Motor neuron (in vitro differentiated cells): ENCODE data around the gene NKIRAS1. TPM values are rescaled to one million over a fixed set of nuclear protein-coding genes. Genes with fewer than 3 reads are reported as not detected.
A peak's percentile ranks its signal among the peaks of the same experiment; 100 is the strongest.
"Not testable (repeated sequence)": the region's sequence is repeated elsewhere in the genome, so short reads cannot be mapped to it uniquely, and the experiment has no call there.

ENCODE experiments used
- ATAC-seq, 8 experiments: fragments of 200-7000 bp; cut with Tn5 transposase; replicated peaks in 6 of 8; 2 replicates each; pipeline ENCODE4 v1.8.0; 2021; ENCODE audit warnings: mild to moderate bottlenecking in 8 of 8, moderate library complexity in 8 of 8
- H3K27ac ChIP-seq, 2 donors: fragments of 250-450 bp; sonication (Bioruptor Pico); 2 replicates each; pipeline ENCODE4 v1.9.0; 2021; ENCODE audit warnings: antibody characterized with exemption in 2 of 2, mild to moderate bottlenecking in 2 of 2, moderate library complexity in 1 of 2
- H3K4me1 ChIP-seq, 2 donors: fragments of 250-450 bp; sonication (Bioruptor Pico); replicated peaks in 1 of 2; 2 replicates each; pipeline ENCODE4 v1.6.1; 2021; ENCODE audit warnings: antibody characterized with exemption in 2 of 2, mild to moderate bottlenecking in 2 of 2, moderate library complexity in 1 of 2
- H3K4me3 ChIP-seq, 5 donors: fragments of 250-450 bp; sonication (Bioruptor Pico); 2 replicates each; pipeline ENCODE4 v1.9.0; 2021; ENCODE audit warnings: antibody characterized with exemption in 5 of 5, mild to moderate bottlenecking in 5 of 5, moderate library complexity in 4 of 5
- WGBS, 10 experiments: fragments of 450-650 bp; shearing (Covaris generic); methylation state at CpG; one replicate each; pipeline ENCODE4 v1.0.0; 2022; 5-methylcytosine and 5-hydroxymethylcytosine counted together
- in situ Hi-C, 9 experiments: fragments of 400-800 bp; cut with MboI; loops; one replicate each; pipeline ENCODE4 v1.15.0; 2021; ENCODE audit warnings: low sequenced_read_pairs in 9 of 9, low pct_unique_long_range_greater_than_20kb in 2 of 9; ENCODE audit not compliant: unreplicated experiment in 9 of 9
- total RNA-seq, 8 experiments: library from RNA; unstranded; fragments of 300-600 nt; gene quantifications; 2 replicates each; pipeline versions ENCODE4 v1.2.3 to v1.2.4, GENCODE V29; 2022

The NKIRAS1 gene
- total RNA-seq, 8 experiments from 2014 or later = 17.5 to 44.1 (median 24.4) TPM

GRCh38 chr3:23884481-23884880 is 32.3 kb downstream of the NKIRAS1 start:
- Histone ChIP-seq H3K4me3 (no peak overlapping the region), H3K27ac (no peak overlapping the region), H3K4me1 (peaks cover 0 to 3% of the 10 kb centered on the region in 2 donors)
- 85 to 100% (median 97%) methylated on average over 1 to 2 of the region's 2 CpGs; no CpG with 5 or more reads in 2 of the 10 experiments for WGBS, 10 experiments
- in situ Hi-C loops = no loop called here
- peak in 1 of 8 experiments; percentile 46 for ATAC-seq

- in situ Hi-C loops = no loop called here
- no peak overlapping the region for H3K27ac ChIP-seq
- H3K4me3 ChIP-seq = no peak overlapping the region
- ATAC-seq = peak in 4 of 8 experiments; percentile 12 to 33 (median 22)
- WGBS, 10 experiments = 73 to 97% methylated on average over 3 to 11 of the region's 28 CpGs; no CpG with 5 or more reads in 8 of the 10 experiments
- H3K4me1 ChIP-seq = peaks cover 0 to 4% of the 10 kb centered on the region in 2 donors
These were observed 34.3 kb downstream of the NKIRAS1 start for GRCh38 chr3:23882487-23882918.

DNA sequence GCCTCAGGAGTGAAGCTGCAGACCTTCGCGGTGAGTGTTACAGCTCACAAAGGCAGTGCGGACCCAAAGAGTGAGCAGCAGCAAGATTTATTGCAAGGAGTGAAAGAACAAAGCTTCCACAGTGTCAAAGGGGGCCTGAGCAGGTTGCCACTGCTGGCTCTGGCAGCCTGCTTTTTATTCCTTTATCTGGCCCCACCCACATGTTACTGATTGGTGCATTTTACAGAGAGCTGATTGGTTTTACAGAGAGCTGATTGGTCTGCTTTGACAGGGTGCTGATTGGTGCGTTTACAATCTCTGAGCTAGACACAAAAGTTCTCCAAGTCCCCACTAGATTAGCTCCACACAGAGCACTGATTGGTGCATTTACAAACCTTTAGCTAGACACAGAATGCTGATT is 34.8 kb downstream of the NKIRAS1 start:
- in situ Hi-C loops, H3K4me1 ChIP-seq, H3K27ac ChIP-seq, H3K4me3 ChIP-seq: not testable (repeated sequence)
- ATAC-seq = peak in 3 of 8 experiments; percentile 24 to 65 (median 37)
- WGBS, 10 experiments = 80 to 100% methylated on average over 1 of the region's 4 CpGs; no CpG with 5 or more reads in 8 of the 10 experiments

DNA sequence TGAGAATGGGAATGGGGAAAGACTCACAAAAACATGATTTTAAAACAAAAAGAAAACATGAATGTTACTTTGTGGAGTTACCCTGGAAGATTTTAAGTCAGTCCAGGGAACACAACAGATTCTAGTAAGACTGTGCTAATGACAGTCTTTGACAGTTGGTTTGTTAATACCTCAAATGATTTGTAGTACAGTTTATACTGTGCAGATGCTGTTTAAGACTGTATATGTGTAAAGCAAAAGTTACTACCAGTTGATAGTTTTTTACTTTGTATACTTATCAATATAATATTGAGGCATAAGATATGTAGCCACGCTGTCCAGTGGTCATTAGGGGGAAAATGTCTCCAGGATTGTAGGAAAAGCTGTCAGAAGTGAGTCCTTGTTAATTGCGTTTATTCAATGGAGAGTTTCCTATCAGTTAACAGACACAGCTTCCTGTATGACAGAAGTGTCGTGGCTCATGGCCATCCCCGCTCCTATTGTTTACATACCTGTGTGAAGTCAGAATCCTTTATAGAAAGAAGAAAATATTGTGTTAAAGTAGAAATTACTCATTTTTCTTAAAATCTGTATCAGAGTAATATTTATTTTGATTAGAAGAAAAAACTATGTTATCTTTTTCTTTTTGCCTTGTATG is 36.0 kb downstream of the NKIRAS1 start:
- 80 to 100% (median 100%) methylated on average over 1 to 4 of the region's 4 CpGs; no CpG with 5 or more reads in 1 of the 10 experiments for WGBS, 10 experiments
- Histone ChIP-seq H3K4me1 (peaks cover 0 to 13% of the 10 kb centered on the region in 2 donors), H3K27ac (no peak overlapping the region), H3K4me3 (no peak overlapping the region)
- in situ Hi-C loops = no loop called here
- no peak for ATAC-seq

GRCh38 chr3:23879485-23879884 is 37.3 kb downstream of the NKIRAS1 start:
- Histone ChIP-seq H3K4me3 (no peak overlapping the region), H3K27ac (no peak overlapping the region), H3K4me1 (peaks cover 0 to 13% of the 10 kb centered on the region in 2 donors)
- in situ Hi-C loops = no loop called here
- WGBS, 10 experiments = 86 to 100% (median 100%) methylated on average over 1 to 6 of the region's 8 CpGs; no CpG with 5 or more reads in 2 of the 10 experiments
- no peak for ATAC-seq

GRCh38 chr3:23877329-23877980 is 39.3 kb downstream of the NKIRAS1 start:
- no peak overlapping the region for H3K27ac ChIP-seq
- in situ Hi-C loops = no loop called here
- peak; percentile 66 to 92 (median 74) for ATAC-seq
- no peak overlapping the region for H3K4me3 ChIP-seq
- 13 to 100% (median 68%) methylated on average over 1 to 5 of the region's 5 CpGs for WGBS, 10 experiments
- H3K4me1 ChIP-seq = peaks cover 0 to 13% of the 10 kb centered on the region in 2 donors

DNA sequence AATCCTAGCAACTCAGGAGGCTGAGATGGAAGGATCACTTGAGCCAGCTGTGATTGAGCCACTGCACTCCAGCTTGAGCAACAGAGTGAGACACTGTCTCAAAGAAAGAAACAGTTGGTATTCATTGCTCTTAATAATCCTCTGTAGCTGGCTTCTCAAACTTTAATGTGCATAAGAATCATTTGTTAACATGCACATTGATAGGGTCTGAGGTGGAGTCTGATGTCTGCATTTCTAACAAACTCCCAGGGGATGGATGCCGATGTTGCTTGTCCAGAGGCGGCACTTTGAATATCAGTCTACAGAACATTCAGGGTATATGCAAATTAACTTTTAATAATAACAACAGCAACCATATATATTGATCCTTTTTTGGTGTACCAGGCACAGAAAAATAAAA is 39.9 kb downstream of the NKIRAS1 start:
- WGBS, 10 experiments = 11 to 90% (median 83%) methylated on average over 1 to 2 of the region's 2 CpGs; no CpG with 5 or more reads in 5 of the 10 experiments
- Histone ChIP-seq H3K4me3 (no peak overlapping the region), H3K4me1 (peaks cover 0 to 13% of the 10 kb centered on the region in 2 donors), H3K27ac (no peak overlapping the region)
- peak in 6 of 8 experiments; percentile 20 to 77 (median 65) for ATAC-seq
- in situ Hi-C loops = no loop called here

- 43 to 100% (median 95%) methylated on average over 1 to 4 of the region's 4 CpGs for WGBS, 10 experiments
- H3K27ac ChIP-seq = no peak overlapping the region
- H3K4me1 ChIP-seq = peaks cover 0 to 10% of the 10 kb centered on the region in 2 donors
- no peak for ATAC-seq
- H3K4me3 ChIP-seq = no peak overlapping the region
- in situ Hi-C loops = no loop called here
These were observed 41.6 kb downstream of the NKIRAS1 start for GRCh38 chr3:23875113-23875725.

DNA sequence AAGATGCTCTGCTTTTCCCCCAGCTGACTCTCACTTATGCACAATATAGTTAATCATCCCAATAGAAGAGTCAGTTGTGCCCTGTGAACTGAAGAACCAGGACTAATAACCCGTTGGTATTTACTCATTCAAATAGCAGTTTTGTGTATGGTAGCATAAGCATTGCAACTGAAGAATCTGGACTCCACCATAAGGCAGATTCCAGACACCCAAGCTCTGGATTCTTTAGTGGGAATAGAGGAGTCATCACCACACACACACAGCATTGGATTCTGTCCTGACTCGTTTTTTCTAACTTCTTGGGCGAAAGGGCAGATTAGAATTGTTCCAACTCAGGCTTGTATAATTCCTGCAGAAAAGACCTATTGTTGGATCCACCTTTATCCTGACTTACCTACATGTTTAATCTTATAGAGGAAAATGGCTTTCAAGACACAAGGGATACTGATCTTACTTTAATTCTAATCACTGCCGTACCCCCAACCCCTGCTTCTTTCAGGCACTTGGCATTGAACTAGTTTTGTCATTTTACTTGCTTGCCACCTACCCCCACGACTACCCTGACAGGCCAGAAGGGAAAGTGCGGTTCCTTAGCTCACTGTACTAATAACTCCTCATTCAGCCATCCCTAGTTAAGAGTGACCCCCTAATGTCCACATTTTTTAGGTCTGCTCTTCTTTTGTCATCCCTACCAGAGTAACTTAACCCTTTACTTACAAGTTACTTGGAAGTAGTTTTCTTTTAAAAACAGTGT is 42.3 kb downstream of the NKIRAS1 start:
- no peak overlapping the region for H3K27ac ChIP-seq
- in situ Hi-C loops = no loop called here
- 49 to 100% (median 76%) methylated on average over 1 to 6 of the region's 6 CpGs for WGBS, 10 experiments
- ATAC-seq = no peak
- H3K4me1 ChIP-seq = peaks cover 0 to 10% of the 10 kb centered on the region in 2 donors
- no peak overlapping the region for H3K4me3 ChIP-seq

DNA sequence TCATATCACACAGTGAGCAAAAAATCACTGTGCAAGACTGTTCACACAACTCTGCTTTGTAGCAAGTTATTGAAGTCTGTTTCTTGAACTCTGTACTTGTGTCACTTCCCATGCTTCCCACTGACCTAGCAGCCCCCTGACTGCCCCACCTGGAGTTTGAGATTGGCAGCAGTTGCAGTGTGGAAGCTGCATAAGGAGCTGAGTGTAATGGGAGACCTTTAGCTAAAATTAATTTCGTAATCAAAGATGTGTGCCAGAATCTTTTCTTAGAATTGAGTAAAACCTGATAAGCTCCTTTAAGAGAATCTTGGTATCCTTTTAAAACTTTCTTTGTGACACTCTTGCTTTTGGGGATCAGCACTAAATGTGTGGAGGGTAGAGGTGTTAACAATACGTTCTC is 42.8 kb downstream of the NKIRAS1 start:
- ATAC-seq = no peak

GRCh38 chr3:23872330-23872729 is 44.5 kb downstream of the NKIRAS1 start:
- H3K4me3 ChIP-seq = no peak overlapping the region
- H3K4me1 ChIP-seq = peaks cover 0 to 7% of the 10 kb centered on the region in 2 donors
- ATAC-seq = no peak
- no CpG with 5 or more reads among the region's 3 CpGs for WGBS, 10 experiments
- H3K27ac ChIP-seq = no peak overlapping the region
- in situ Hi-C loops = no loop called here

More for the DNA sequence above, 42.8 kb downstream of the NKIRAS1 start:
- Histone ChIP-seq H3K4me3 (no peak overlapping the region), H3K27ac (no peak overlapping the region), H3K4me1 (peaks cover 0 to 10% of the 10 kb centered on the region in 2 donors)
- in situ Hi-C loops = no loop called here
- 75 to 100% (median 83%) methylated on average over 1 to 2 of the region's 2 CpGs; no CpG with 5 or more reads in 6 of the 10 experiments for WGBS, 10 experiments

DNA sequence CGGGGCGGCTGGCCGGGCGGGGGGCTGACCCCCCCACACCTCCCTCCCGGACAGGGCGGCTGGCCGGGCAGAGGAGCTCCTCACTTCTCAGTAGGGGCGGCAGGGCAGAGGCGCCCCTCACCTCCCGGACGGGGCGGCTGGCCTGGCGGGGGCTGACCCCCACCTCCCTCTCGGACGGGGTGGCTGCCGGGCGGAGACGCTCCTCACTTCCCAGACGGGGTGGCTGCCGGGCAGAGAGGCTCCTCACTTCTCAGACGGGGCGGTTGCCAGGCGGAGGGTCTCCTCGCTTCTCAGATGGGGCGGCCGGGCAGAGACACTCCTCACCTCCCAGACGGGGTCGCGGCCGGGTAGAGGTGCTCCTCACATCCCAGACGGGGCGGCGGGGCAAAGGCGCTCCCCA is 45.4 kb downstream of the NKIRAS1 start:
- ATAC-seq, H3K4me1 ChIP-seq, in situ Hi-C loops, H3K4me3 ChIP-seq, H3K27ac ChIP-seq: not testable (repeated sequence)
- no CpG with 5 or more reads among the region's 34 CpGs for WGBS, 10 experiments

DNA sequence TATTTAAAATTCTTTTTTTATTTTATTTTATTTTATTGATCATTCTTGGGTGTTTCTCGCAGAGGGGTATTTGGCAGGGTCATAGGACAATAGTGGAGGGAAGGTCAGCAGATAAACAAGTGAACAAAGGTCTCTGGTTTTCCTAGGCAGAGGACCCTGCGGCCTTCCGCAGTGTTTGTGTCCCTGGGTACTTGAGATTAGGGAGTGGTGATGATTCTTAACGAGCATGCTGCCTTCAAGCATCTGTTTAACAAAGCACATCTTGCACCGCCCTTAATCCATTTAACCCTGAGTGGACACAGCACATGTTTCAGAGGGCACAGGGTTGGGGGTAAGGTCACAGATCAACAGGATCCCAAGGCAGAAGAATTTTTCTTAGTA is 46.1 kb downstream of the NKIRAS1 start:
- H3K4me1 ChIP-seq = peaks cover 8 to 12% of the 10 kb centered on the region in 2 donors
- in situ Hi-C loops, H3K27ac ChIP-seq, H3K4me3 ChIP-seq, ATAC-seq: not testable (repeated sequence)
- 100% methylated on average over 1 of the region's 5 CpGs; no CpG with 5 or more reads in 9 of the 10 experiments for WGBS, 10 experiments
